Measurements from ENCODE around the gene CILP2. TPM values are rescaled to one million over a fixed set of nuclear protein-coding genes. Genes with fewer than 3 reads are reported as not detected.

CILP2 gene
- total RNA-seq, 1 experiment from 2014 or later = 2.0 TPM

DNA sequence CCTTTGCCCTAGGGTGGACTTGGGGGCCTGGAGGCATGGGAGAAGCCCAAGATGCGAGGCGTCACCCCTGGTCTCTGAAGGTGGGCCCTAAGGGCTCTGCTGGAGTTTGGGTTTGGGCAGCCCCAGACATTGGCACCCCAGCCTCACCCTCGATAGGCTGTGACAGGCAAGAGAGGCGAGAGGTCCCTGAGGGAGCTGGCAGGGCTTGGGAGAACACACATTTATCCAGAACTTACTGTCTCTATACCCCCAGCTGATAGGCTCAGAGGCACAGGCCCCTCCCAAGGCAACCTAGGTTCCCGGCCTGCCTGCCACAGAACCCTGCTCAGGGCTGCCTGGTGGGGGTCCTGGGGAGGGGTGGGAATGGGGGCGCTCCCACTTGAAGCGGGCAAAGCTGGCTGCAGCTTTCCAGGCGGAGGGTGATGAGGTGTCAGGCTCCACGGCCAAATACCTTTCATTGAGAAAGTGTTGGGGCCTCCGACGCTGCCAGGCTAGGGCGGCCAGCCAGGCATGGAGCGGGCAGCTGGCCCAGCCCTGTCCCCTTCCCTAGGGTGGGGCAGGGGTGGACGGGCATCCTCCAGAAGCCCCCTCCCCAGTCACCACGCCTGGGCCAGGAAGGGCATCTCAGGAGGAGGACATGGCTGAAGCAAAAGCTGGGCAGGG is 9.7 kb downstream of the CILP2 start:
- no TSS peak for BruUV-seq (replicated peaks)
- Histone ChIP-seq H3K4me3 (ENCODE audit: low read length) (no peak overlapping the region), H3K27me3 (ENCODE audit: low read length) (no peaks in the 10 kb centered on the region), H3K9me2 (replicated peaks; ENCODE audit: low read length) (no peaks in the 10 kb centered on the region), H3K9ac (ENCODE audit: low read length) (no peak overlapping the region), H3K27ac (ENCODE audit: low read length) (no peak overlapping the region), H3K79me2 (ENCODE audit: low read length) (no peaks in the 10 kb centered on the region), H3K9me3 (ENCODE audit: low read length) (no peaks in the 10 kb centered on the region), H3K4me1 (ENCODE audit: insufficient read depth, low read length) (no peaks in the 10 kb centered on the region), H3F3A (ENCODE audit: low read length, unreplicated experiment) (no peaks in the 10 kb centered on the region), H2AFZ (ENCODE audit: low read length) (no peak overlapping the region), H3K36me3 (ENCODE audit: low read depth, low read length) (no peaks in the 10 kb centered on the region), H4K20me1 (ENCODE audit: low read length) (no peaks in the 10 kb centered on the region), H3K4me2 (ENCODE audit: low read length) (no peak overlapping the region)
- DNase-seq (no peak), ATAC-seq (no peak)
- TF ChIP-seq, protein P1, sequence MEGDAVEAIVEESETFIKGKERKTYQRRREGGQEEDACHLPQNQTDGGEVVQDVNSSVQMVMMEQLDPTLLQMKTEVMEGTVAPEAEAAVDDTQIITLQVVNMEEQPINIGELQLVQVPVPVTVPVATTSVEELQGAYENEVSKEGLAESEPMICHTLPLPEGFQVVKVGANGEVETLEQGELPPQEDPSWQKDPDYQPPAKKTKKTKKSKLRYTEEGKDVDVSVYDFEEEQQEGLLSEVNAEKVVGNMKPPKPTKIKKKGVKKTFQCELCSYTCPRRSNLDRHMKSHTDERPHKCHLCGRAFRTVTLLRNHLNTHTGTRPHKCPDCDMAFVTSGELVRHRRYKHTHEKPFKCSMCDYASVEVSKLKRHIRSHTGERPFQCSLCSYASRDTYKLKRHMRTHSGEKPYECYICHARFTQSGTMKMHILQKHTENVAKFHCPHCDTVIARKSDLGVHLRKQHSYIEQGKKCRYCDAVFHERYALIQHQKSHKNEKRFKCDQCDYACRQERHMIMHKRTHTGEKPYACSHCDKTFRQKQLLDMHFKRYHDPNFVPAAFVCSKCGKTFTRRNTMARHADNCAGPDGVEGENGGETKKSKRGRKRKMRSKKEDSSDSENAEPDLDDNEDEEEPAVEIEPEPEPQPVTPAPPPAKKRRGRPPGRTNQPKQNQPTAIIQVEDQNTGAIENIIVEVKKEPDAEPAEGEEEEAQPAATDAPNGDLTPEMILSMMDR (conservative IDR thresholded peaks at IDR 0.05; ENCODE audit: low read depth, low read length) = no peak
- TF ChIP-seq EZH2 (IDR thresholded peaks at IDR 0.05; ENCODE audit: low read length, unreplicated experiment) (no peak), EZH2phosphoT487 (IDR thresholded peaks at IDR 0.05; ENCODE audit: borderline replicate concordance, low read length) (no peak)
- intact Hi-C loops (cut with micrococcal nuclease) = no loop called here
- ChIA-PET POLR2A (ENCODE audit: unreplicated experiment) (no interaction called here), CTCF (interaction anchor here (0.6 kb wide), 1 partner anchor 17 kb away, joined by 4 read pairs; no protein-coding TSS in a partner anchor)

DNA sequence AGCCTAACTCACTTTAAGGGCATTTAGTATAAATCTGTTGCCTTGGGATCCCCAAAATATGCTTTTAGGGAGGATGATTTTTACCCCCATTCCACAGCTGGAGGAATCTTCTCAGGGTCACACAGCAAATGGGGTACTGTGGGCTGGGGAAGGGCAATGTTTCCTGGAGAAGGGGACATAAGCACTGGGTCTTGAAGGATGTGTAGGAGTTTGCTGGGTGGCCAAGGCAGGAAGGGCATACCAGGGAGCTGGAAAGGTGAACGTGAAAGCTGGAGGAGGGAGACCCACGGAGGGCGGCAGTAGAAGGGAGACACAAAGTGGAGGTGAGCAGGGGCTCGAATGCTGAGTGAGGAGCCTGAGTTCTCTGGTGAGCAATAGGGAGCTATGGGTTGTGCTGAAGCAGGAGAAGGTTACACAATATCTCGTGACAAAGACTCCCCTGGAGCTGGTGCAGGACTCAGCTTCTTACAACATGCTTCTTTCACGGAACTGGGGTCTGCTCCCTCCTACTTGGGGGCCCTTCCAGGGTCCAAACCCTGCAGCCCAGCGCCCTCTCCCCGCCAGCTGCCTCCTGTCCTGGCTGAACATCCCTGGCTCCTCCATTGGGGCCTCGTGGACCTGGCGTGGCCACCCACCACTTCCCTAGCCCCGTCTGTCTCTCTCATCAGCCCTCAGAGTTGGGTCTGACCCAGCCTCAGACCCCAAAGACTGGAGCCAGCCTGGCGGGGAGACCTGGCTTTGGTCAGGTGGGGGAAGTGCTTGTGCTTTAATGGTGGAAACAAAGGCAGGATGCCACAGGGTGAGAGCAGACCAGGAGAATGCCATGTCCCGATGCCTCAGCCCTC is 11.1 kb downstream of the CILP2 start:
- ChIA-PET POLR2A (ENCODE audit: unreplicated experiment) (no interaction called here), CTCF (no interaction called here)
- Histone ChIP-seq H3K4me1 (ENCODE audit: insufficient read depth, low read length) (no peaks in the 10 kb centered on the region), H2AFZ (ENCODE audit: low read length) (no peak overlapping the region), H3K27ac (ENCODE audit: low read length) (no peak overlapping the region), H3K9me2 (replicated peaks; ENCODE audit: low read length) (no peaks in the 10 kb centered on the region), H3K36me3 (ENCODE audit: low read depth, low read length) (no peaks in the 10 kb centered on the region), H3K9ac (ENCODE audit: low read length) (no peak overlapping the region), H4K20me1 (ENCODE audit: low read length) (no peaks in the 10 kb centered on the region), H3K9me3 (ENCODE audit: low read length) (no peaks in the 10 kb centered on the region), H3K4me2 (ENCODE audit: low read length) (no peak overlapping the region), H3K27me3 (ENCODE audit: low read length) (no peaks in the 10 kb centered on the region), H3K79me2 (ENCODE audit: low read length) (no peaks in the 10 kb centered on the region), H3K4me3 (ENCODE audit: low read length) (no peak overlapping the region), H3F3A (ENCODE audit: low read length, unreplicated experiment) (no peaks in the 10 kb centered on the region)
- no TSS peak for BruUV-seq (replicated peaks)
- DNase-seq (no peak), ATAC-seq (no peak)
- TF ChIP-seq EZH2phosphoT487 (IDR thresholded peaks at IDR 0.05; ENCODE audit: borderline replicate concordance, low read length) (no peak), EZH2 (IDR thresholded peaks at IDR 0.05; ENCODE audit: low read length, unreplicated experiment) (no peak)
- TF ChIP-seq, protein P1 (conservative IDR thresholded peaks at IDR 0.05; ENCODE audit: low read depth, low read length) = no peak
- intact Hi-C loops (cut with micrococcal nuclease) = no loop called here

Data from PC-3 (cell line).